DND-41 (cell line): ENCODE measurements around the gene MITF.

Source experiments
- ATAC-seq: fragments of 200-7000 bp; cut with Tn5 transposase; 3 replicates; pipeline ENCODE4 v1.9.1; 2021; ENCODE audit warnings: low read depth; ENCODE audit not compliant: insufficient read depth
- DNase-seq: peaks from one replicate; pipeline ENCODE4 v3.0.0-alpha.2; 2020
- H2AFZ ChIP-seq: 2 replicates; pipeline ENCODE4 v1.6.0; 2012; ENCODE audit warnings: low read depth, low read length
- H3K27ac ChIP-seq: 2 replicates; pipeline ENCODE4 v1.5.1; 2012; ENCODE audit warnings: low read length, inconsistent platforms
- H3K27me3 ChIP-seq: fragments of 200-600 bp; sonication (generic); 2 replicates; pipeline ENCODE4 v1.6.0; 2012; ENCODE audit warnings: low read length, mild to moderate bottlenecking, inconsistent platforms; ENCODE audit not compliant: insufficient read depth, poor library complexity
- H3K36me3 ChIP-seq: 2 replicates; pipeline ENCODE4 v1.5.1; 2012; ENCODE audit warnings: low read length, inconsistent platforms; ENCODE audit not compliant: insufficient read depth
- H3K4me1 ChIP-seq: 2 replicates; pipeline ENCODE4 v1.5.1; 2012; ENCODE audit warnings: mild to moderate bottlenecking, low read length; ENCODE audit not compliant: insufficient read depth
- H3K4me2 ChIP-seq: 2 replicates; pipeline ENCODE4 v1.6.0; 2012; ENCODE audit warnings: mild to moderate bottlenecking, moderate library complexity, low read length, inconsistent platforms; ENCODE audit not compliant: insufficient read depth
- H3K4me3 ChIP-seq, 2 experiments: fragments of 200-600 bp in 1 of 2; shearing (Covaris generic) in 1 of 2; 2 replicates each; pipeline ENCODE4 v1.5.1; 2012 to 2016; ENCODE audit warnings: inconsistent platforms in 2 of 2, low read length in 2 of 2, mild to moderate bottlenecking in 2 of 2, low read depth in 1 of 2, moderate library complexity in 1 of 2
- H3K79me2 ChIP-seq: 2 replicates; pipeline ENCODE4 v1.6.0; 2012; ENCODE audit warnings: low read length, inconsistent platforms; ENCODE audit not compliant: insufficient read depth
- H3K9ac ChIP-seq: 2 replicates; pipeline ENCODE4 v1.6.0; 2012; ENCODE audit warnings: low read depth, mild to moderate bottlenecking, inconsistent platforms, low read length, moderate library complexity
- H3K9me3 ChIP-seq: 2 replicates; pipeline ENCODE4 v1.5.1; 2012; ENCODE audit warnings: low read length, moderate library complexity, mild to moderate bottlenecking, inconsistent platforms; ENCODE audit not compliant: insufficient read depth, severe bottlenecking
- H4K20me1 ChIP-seq: 2 replicates; pipeline ENCODE4 v1.6.0; 2012; ENCODE audit warnings: low read length; ENCODE audit not compliant: insufficient read depth
- EZH2 ChIP-seq: IDR thresholded peaks from 3 replicates; pipeline ENCODE4 v1.6.1; 2012; ENCODE audit warnings: borderline replicate concordance, low read depth, mild to moderate bottlenecking, moderate library complexity, low read length, inconsistent platforms; ENCODE audit not compliant: severe bottlenecking
- TF ChIP-seq, protein P1 (sequence below): IDR thresholded peaks from 2 replicates; pipeline ENCODE4 v1.5.1; 2012; ENCODE audit warnings: borderline replicate concordance, low read length, moderate library complexity, mild to moderate bottlenecking; ENCODE audit not compliant: poor library complexity, severe bottlenecking; ENCODE audit errors: extremely low read depth

The MITF gene

DNA sequence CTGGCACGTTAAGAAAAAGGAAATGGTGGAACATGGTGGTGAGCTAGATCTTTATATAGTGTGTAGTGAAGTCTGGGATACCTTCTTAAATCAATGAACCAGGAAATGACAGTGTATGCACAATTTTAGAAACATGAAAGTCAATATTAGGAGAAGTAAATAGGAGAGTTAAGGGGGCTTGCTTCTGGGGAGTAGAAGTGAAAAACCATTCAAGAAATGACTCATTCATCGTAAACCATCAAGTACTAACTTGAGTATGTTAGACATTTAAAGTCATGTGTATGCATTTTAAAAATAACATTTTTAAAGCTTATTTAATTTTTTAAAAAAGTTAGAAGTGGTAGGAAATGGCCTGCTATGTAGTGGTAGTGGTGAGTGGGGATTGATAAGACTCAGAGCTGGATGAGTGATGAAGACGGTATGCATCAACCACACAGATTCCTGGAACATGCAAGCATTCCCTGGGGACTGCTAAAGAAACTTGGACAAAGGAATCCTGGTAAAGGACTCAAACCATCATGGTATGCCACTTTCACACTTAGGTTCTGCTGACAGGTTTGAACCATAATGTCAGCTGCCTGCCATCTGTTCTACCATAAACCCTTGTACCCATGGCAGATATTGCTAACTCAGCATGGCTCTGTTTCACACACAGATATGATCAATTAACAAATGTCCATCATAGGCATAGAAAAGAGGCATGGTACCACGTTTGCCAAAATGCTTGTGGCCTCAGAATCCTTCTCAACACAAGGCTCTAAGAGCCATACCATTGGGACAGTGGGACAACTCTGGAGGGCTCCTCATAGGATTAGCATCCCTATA is 28.9 kb upstream of the MITF start:
- ATAC-seq (no peak), DNase-seq (no peak)
- no peak overlapping the region for H2AFZ ChIP-seq
- H3K9me3 ChIP-seq = no peaks in the 10 kb centered on the region
- no peak overlapping the region for H3K4me3 ChIP-seq
- H3K27ac ChIP-seq = no peak overlapping the region
- H3K9ac ChIP-seq = no peak overlapping the region
- H3K79me2 ChIP-seq = no peaks in the 10 kb centered on the region
- H3K4me1 ChIP-seq = no peaks in the 10 kb centered on the region
- peaks cover 5% of the 10 kb centered on the region for H3K27me3 ChIP-seq
- no peak overlapping the region for H3K4me2 ChIP-seq
- no peak for TF ChIP-seq EZH2
- TF ChIP-seq, protein P1, sequence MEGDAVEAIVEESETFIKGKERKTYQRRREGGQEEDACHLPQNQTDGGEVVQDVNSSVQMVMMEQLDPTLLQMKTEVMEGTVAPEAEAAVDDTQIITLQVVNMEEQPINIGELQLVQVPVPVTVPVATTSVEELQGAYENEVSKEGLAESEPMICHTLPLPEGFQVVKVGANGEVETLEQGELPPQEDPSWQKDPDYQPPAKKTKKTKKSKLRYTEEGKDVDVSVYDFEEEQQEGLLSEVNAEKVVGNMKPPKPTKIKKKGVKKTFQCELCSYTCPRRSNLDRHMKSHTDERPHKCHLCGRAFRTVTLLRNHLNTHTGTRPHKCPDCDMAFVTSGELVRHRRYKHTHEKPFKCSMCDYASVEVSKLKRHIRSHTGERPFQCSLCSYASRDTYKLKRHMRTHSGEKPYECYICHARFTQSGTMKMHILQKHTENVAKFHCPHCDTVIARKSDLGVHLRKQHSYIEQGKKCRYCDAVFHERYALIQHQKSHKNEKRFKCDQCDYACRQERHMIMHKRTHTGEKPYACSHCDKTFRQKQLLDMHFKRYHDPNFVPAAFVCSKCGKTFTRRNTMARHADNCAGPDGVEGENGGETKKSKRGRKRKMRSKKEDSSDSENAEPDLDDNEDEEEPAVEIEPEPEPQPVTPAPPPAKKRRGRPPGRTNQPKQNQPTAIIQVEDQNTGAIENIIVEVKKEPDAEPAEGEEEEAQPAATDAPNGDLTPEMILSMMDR = no peak
- H3K36me3 ChIP-seq = no peaks in the 10 kb centered on the region
- H4K20me1 ChIP-seq = no peaks in the 10 kb centered on the region

DNA sequence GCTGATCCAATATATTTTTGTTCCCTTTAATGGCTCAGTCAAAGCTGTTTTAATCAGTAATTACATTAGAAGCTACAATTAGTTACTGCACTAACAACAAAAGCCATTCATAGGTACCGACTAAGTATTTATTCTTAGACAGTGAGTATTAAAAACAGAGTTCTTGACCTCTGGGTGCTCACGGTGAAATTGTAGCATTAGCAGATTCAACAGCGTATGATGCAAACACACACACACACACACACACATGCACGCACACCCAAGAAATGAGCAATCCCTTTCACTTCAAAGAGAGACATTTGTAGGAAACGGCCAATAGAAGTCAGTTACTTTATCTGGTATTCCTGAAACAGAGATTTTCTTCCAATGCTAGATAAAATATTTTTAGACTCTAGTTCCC is 27.0 kb upstream of the MITF start:
- Histone ChIP-seq H3K4me3 (no peak overlapping the region), H2AFZ (no peak overlapping the region), H3K4me1 (no peaks in the 10 kb centered on the region), H3K27ac (no peak overlapping the region), H3K79me2 (no peaks in the 10 kb centered on the region), H3K4me2 (no peak overlapping the region), H3K27me3 (peaks cover 9% of the 10 kb centered on the region), H4K20me1 (no peaks in the 10 kb centered on the region), H3K36me3 (no peaks in the 10 kb centered on the region), H3K9ac (no peak overlapping the region), H3K9me3 (no peaks in the 10 kb centered on the region)
- TF ChIP-seq EZH2 = no peak
- TF ChIP-seq, protein P1 = no peak
- DNase-seq (no peak), ATAC-seq (no peak)

DNA sequence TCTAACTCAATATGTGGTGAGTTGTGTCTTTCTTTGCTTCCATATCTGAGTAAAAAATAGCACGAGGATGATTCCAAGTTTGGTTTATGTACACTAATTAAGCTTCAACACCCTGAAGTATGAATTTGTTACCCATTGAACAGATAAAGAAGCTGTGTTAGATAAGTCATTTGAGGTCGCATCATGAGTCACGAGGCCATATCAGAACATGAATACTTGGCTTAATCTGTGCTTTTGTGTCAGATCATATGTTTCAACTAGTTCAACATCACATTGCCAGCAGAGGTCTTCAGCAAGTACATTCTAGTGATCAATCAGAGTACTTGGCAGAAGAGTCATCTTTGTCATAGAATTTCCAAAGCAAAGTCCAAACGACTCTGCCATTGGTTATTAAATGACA is 26.3 kb upstream of the MITF start:
- Histone ChIP-seq H3K27me3 (peaks cover 9% of the 10 kb centered on the region), H3K79me2 (no peaks in the 10 kb centered on the region), H3K9ac (no peak overlapping the region), H3K36me3 (no peaks in the 10 kb centered on the region), H3K4me3 (no peak overlapping the region), H3K27ac (no peak overlapping the region), H3K4me2 (no peak overlapping the region), H3K9me3 (no peaks in the 10 kb centered on the region), H4K20me1 (no peaks in the 10 kb centered on the region), H2AFZ (no peak overlapping the region), H3K4me1 (no peaks in the 10 kb centered on the region)
- no peak for DNase-seq
- no peak for TF ChIP-seq EZH2
- TF ChIP-seq, protein P1 = no peak
- no peak for ATAC-seq

DNA sequence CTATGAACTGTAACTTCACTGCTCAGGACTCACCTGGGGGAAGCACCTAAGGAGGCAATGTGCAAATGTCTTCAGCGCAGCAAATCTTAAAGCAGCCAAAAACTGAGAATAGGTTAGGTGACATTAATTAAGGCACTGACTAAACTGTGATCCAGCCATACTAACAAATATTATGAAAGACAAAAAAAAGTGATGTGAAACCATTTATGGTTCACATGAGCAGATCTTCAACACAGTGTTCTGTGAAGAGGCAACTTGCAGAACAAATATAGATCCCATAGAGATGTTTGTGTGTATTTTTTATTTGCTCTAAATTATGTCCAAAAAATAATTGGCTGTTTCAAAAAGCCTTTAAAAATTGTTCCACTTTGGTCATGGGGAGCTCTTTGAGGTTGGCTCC is 24.1 kb upstream of the MITF start:
- TF ChIP-seq, protein P1 = no peak
- TF ChIP-seq EZH2 = no peak
- no peak overlapping the region for H3K4me3 ChIP-seq
- DNase-seq (no peak), ATAC-seq (no peak)
- no peak overlapping the region for H3K9ac ChIP-seq
- H4K20me1 ChIP-seq = no peaks in the 10 kb centered on the region
- no peaks in the 10 kb centered on the region for H3K9me3 ChIP-seq
- H3K4me2 ChIP-seq = no peak overlapping the region
- no peaks in the 10 kb centered on the region for H3K36me3 ChIP-seq
- no peaks in the 10 kb centered on the region for H3K79me2 ChIP-seq
- no peak overlapping the region for H2AFZ ChIP-seq
- no peak overlapping the region for H3K27ac ChIP-seq
- H3K27me3 ChIP-seq = peaks cover 10% of the 10 kb centered on the region
- H3K4me1 ChIP-seq = no peaks in the 10 kb centered on the region
